EH (cell line): ENCODE measurements around the gene FAM228B.

ENCODE experiments used
- DNase-seq: peaks from one replicate; pipeline ENCODE4 v3.0.0-alpha.2; 2015; ENCODE audit warnings: low read depth

Gene FAM228B

DNA sequence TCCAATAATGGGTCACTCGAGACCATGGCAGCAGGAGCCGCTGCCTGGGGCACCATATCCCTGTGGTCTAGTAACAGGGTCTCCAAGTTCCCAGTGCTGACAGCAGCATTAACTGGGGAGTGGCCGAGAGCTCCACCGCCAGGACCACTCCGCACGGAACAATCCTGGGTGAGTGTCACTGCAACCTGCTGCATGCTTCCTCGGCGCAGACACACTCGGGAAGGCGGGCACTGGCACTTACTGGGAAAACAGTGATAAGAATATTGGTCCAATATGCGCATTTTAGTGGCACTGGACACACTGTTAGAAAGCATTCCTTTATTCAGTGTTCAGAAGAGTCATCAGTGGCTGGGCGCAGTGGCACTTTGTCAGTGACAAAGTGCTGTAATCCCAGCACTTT, 81.2 kb downstream of the FAM228B start:
- DNase-seq: no peak

DNA sequence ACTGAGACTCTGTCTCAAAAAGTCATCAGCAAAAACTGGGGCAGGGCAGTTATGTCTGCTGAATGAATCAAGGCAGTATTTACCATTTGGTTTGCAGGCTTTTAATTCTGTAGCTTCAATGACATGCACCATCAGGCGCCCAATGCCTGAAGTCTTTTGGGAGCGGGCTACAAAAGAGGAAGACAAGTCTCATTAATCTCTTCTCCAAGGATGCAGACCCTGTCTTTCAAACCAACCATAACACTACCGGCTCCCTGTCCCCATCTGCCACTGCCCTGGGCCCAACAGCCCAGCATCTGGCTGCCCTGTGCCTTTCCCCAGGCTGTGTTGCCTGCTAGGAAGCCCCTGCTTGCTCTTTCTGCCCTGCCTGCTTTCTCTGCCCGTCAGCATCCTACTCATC, 81.9 kb downstream of the FAM228B start:
- DNase-seq: no peak

DNA sequence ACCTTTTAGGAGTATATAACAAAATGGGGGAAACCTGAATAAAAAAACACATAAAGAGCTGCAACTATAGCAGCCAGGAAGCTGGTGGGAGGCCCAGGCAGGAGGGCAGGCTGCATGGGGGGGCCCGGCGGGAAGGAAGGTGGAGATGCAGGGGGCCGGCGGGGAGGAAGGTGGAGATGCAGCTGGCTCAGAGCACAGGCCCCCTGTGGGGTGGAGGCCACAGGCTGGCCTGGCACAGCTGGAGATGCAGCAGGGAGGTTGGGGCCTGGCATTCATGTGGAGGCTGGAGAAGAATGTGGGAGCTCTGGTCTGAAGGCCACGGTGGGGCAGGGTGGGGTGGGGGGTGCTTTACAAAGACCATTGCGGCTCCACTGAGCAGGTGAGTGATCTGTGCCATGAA, 83.0 kb downstream of the FAM228B start:
- no peak for DNase-seq

DNA sequence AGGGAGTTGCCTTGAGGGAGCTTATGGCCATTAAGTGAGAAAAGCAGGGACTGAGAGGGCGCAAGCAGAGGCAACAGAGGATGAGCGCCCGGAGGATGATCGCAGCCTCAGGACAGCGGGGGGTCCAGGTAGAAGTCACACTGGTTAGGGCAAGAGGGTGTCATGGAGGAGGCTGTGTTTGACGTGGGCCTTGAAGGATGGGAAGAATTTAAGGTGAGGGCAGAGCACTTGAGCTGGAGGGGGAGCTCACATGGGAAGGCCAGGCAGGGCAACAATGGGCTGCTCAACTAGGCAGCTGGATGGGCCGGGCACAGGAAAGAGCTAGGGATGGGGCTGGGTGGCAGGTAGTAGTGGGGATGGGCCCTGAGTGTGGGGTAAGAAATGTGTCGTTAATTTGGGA, 83.4 kb downstream of the FAM228B start:
- DNase-seq: no peak

DNA sequence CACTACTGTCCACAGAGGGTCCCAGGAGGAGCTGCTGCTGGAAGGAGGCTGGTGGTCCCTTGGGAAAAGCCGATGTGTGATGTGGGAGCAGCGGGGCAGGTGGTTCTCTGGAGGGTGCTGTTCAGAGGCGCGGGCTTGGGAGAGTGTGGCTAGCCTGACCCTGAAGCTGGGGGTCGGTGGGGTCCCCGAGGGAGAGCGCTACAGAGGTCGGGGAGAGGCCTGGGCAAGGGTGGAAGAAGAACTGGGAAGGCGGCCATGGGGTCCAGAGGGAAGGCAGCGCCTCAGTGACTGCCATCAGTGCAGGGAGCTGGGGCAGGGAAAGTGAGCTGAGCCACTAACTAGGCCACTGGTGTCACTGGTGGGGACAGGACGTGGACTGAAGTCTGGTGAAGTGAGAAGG, 84.1 kb downstream of the FAM228B start:
- DNase-seq: no peak

DNA sequence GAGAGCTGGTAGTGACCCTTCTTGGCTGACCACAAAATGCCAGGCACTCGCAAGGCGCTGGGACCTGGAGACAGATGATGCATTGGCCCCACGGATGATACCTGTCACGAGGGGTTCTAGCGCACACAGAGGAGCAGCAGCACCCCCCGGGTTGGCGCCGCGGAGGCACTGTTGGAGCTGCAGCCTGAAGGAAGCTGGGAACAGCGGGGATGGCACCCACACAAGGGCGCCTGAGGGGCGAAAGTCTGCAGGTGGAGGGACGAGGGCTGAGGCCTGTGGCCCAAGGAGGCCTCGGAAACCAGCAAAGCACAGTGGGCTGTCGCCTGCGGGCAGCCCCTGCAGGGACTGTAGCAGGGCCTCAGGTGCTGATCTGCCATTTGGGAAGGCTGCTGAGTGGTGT, 85.2 kb downstream of the FAM228B start:
- no peak for DNase-seq

DNA sequence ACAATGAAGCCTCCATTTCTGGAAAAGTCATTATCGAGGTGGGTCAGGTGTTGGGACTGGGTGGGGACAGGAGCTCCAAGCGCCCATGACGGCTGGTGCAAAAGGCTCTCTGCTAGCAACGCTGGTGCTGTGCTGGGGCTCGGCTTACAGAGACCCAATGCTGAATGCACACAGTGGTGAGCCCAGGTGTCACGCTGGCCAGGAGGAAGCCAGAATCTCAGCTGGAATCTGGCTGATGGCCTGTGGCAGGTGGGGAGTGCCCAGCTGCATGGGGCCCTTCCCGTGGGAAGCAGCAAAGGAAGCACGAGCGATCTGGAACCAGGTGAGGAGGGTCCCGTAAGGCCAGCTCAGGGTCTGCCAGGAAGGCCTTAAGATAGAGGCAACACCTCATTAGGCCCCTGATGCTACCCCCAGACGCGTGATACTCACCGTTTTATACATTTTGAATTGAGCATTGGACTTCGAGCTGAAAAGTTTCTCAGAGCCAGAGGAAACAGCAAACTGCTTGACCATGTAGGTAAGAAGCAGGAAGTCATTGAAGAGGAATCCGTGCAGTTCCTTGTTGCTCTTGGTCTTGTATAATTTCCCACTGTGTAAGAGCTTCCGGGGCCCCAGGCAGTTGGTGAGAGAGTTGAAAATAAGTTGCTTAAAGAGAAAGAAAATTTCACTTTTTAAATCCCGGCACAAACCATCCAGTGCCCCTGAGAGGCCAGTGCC, 86.3 kb downstream of the FAM228B start:
- peak; percentile 19 for DNase-seq

DNA sequence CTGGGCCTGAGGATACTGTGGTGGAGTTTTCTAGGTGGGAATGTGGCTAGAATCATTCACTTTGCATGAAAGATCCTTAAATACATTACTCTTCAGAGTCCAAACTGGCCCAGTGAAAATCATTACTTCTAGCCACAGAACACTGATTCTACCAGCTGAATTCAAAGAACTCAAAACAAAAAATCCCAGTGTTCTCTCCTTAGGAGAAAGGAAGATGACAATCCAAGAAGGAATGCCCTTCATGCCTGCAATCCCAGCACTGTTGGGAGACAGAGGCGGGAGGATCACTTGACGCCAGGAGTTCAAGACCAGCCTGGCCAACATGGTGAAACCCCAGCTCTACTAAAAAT, 86.8 kb downstream of the FAM228B start:
- DNase-seq: peak; percentile 15

DNA sequence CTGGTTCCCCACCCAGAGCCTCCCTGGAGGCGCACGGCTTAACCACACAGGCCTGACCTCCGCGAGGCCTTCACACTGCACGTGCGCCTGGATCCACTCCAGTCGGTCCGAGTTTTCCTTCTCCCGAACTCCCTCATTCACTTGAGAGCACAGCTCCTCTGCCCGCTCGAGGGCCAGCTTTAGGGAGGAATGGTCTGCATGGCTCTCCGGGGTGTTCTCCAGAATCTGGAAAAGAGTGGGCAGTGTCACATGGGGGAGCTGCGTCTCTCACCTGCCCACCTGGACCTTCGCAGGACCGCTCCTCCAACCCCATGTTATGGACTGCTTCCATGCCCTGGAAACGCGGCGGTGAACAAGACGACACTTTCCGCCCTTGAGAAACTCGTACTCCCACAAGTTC, 87.5 kb downstream of the FAM228B start:
- no peak for DNase-seq

DNA sequence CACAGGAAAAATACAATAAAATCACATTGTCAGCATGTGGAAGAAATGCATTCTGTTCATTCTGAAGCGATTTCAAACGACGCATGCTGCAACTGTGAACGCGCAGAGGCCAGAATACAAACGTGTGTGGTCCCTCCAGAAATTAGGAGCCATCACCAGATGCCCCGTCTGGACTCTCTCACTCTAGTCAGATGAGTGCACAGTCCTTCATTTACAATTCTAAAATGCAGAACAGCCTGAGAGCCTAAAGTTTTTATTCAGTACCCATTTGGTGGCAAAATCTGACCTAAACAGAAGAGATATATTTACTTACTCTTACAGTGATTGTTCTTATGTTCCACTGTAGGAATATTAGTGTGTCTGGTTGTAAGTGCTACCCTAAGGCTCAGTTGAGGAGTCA, 88.1 kb downstream of the FAM228B start:
- DNase-seq: no peak

DNA sequence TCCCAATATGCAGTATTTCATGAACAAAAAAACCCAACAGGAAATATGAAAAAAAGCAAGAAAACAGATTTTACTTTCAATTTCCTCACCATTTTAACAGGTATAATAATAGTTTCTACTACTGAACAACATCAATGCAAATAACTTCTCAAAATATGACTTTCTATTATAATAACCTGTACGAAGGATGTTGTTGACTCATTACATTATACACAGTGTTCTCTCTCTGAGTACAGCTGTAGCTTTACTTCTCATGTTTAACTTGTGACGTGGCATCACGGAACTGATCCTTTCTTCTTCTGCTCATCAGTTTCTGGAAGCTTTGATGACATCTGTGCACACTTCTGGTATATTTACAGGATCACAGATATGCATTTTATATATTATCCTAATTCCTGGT, 91.6 kb downstream of the FAM228B start:
- no peak for DNase-seq
